Hematopoietic multipotent progenitor cell treated with erythropoietin and hydrocortisone succinate and interleukin-3 and kit ligand, for 8 days (in vitro differentiated cells): Measurements from ENCODE around the gene UNC5C.

ENCODE experiments used
- DNase-seq: peaks from one replicate; pipeline ENCODE4 v3.0.0-alpha.2; 2015

Gene UNC5C

GRCh38 chr4:95256108-95256835 is 292.5 kb downstream of the UNC5C start:
- no peak for DNase-seq

GRCh38 chr4:95255396-95256107 is 293.2 kb downstream of the UNC5C start:
- no peak for DNase-seq

GRCh38 chr4:95251568-95251967 is 297.2 kb downstream of the UNC5C start:
- DNase-seq = no peak

GRCh38 chr4:95250544-95251137 is 298.1 kb downstream of the UNC5C start:
- no peak for DNase-seq

GRCh38 chr4:95249426-95250021 is 299.2 kb downstream of the UNC5C start:
- DNase-seq = peak; percentile 4

- no peak for DNase-seq
Measured at GRCh38 chr4:95248720-95249425, 299.9 kb downstream of the UNC5C start.

GRCh38 chr4:95243892-95244291 is 304.9 kb downstream of the UNC5C start:
- DNase-seq = no peak

GRCh38 chr4:95238554-95238953 is 310.2 kb downstream of the UNC5C start:
- no peak for DNase-seq

- DNase-seq = no peak
Measured at GRCh38 chr4:95232358-95233156, 316.2 kb downstream of the UNC5C start.

- peak; percentile 13 for DNase-seq
Measured at GRCh38 chr4:95231681-95232080, 317.1 kb downstream of the UNC5C start.

GRCh38 chr4:95225849-95226248 is 322.9 kb downstream of the UNC5C start:
- DNase-seq = no peak

- no peak for DNase-seq
Measured at GRCh38 chr4:95224402-95224801, 324.4 kb downstream of the UNC5C start.

GRCh38 chr4:95220205-95221175 is 328.3 kb downstream of the UNC5C start:
- no peak for DNase-seq

GRCh38 chr4:95219109-95219508 is 329.7 kb downstream of the UNC5C start:
- no peak for DNase-seq

- DNase-seq = no peak
Measured at GRCh38 chr4:95217197-95217596, 331.6 kb downstream of the UNC5C start.

- DNase-seq = no peak
Measured at GRCh38 chr4:95216636-95217035, 332.1 kb downstream of the UNC5C start.

- DNase-seq = no peak
Measured at GRCh38 chr4:95215991-95216605, 332.7 kb downstream of the UNC5C start.

- DNase-seq = no peak
Measured at GRCh38 chr4:95215043-95215442, 333.7 kb downstream of the UNC5C start.

GRCh38 chr4:95214408-95214807 is 334.4 kb downstream of the UNC5C start:
- DNase-seq = no peak

GRCh38 chr4:95213366-95213765 is 335.4 kb downstream of the UNC5C start:
- DNase-seq = no peak
